H1 (cell line): ENCODE measurements around the gene COX19. TPM values are rescaled to one million over a fixed set of nuclear protein-coding genes. Genes with fewer than 3 reads are reported as not detected.

Source experiments
- CTCF ChIA-PET: fragments of 300-600 bp; sonication (Branson Sonifier 250); formaldehyde crosslinking; loops from one replicate; lab custom pipeline; 2021; ENCODE audit not compliant: partially characterized antibody; lab: Charles Lee
- POLR2A ChIA-PET: fragments of 300-600 bp; sonication (Branson Sonifier 250); formaldehyde crosslinking; loops from one replicate; lab custom pipeline; 2021; ENCODE audit warnings: inconsistent platforms; ENCODE audit not compliant: partially characterized antibody; lab: Charles Lee
- DNase-seq, 2 experiments: peaks; one replicate each; pipeline versions ENCODE4 v3.0.0 to v3.0.0-alpha.2; 2010 to 2022; ENCODE audit warnings: low spot score in 2 of 2, low read depth in 1 of 2, mixed read lengths in 1 of 2
- FAIRE-seq: peaks from 2 replicates; lab custom pipeline; 2011; peaks lifted over from hg19 to GRCh38; lab: Jason Lieb, UNC
- H2AFZ ChIP-seq: 2 replicates; pipeline ENCODE4 v1.8.1; 2012; ENCODE audit warnings: low read length, inconsistent platforms
- H2AK5ac ChIP-seq: 2 replicates; pipeline ENCODE4 v1.6.1; 2013; ENCODE audit warnings: low read depth, low read length
- H2BK120ac ChIP-seq: replicated peaks from 2 replicates; pipeline ENCODE3; 2013; ENCODE audit warnings: low read depth, low read length, inconsistent platforms
- H2BK12ac ChIP-seq: 2 replicates; pipeline ENCODE4 v1.6.1; 2013; ENCODE audit warnings: low read depth, low read length
- H2BK15ac ChIP-seq: 2 replicates; pipeline ENCODE4 v1.6.1; 2013; ENCODE audit warnings: low read length
- H2BK20ac ChIP-seq: 2 replicates; pipeline ENCODE4 v1.6.1; 2013; ENCODE audit warnings: low read length
- H2BK5ac ChIP-seq: 2 replicates; pipeline ENCODE4 v1.6.1; 2013; ENCODE audit warnings: low read depth, low read length
- H3K14ac ChIP-seq: 2 replicates; pipeline ENCODE4 v1.6.1; 2013; ENCODE audit warnings: inconsistent platforms; ENCODE audit not compliant: insufficient read length
- H3K18ac ChIP-seq: 2 replicates; pipeline ENCODE4 v1.6.1; 2013; ENCODE audit warnings: low read length; ENCODE audit errors: extremely low read depth
- H3K23ac ChIP-seq: 2 replicates; pipeline ENCODE4 v1.6.1; 2013; ENCODE audit warnings: inconsistent platforms; ENCODE audit not compliant: insufficient read length
- H3K23me2 ChIP-seq: 2 replicates; pipeline ENCODE4 v1.6.1; 2013; ENCODE audit warnings: low read depth, low read length
- H3K27ac ChIP-seq: 2 replicates; pipeline ENCODE4 v1.6.1; 2011; ENCODE audit warnings: low read depth, low read length, inconsistent platforms
- H3K27me3 ChIP-seq, 4 experiments: replicated peaks in 1 of 4; 1 replicate in 1 of 4; 2 replicates in 3 of 4; pipeline versions ENCODE4 v1.6.1 to v1.8.1; 2011 to 2013; ENCODE audit warnings: low read length in 3 of 4, mild to moderate bottlenecking in 3 of 4, inconsistent platforms in 2 of 4, mixed read lengths in 2 of 4, moderate library complexity in 1 of 4; ENCODE audit not compliant: control insufficient read depth in 3 of 4, insufficient read depth in 3 of 4; ENCODE audit errors: extremely low read depth in 1 of 4
- H3K36me3 ChIP-seq, 4 experiments: 2 replicates each; pipeline versions ENCODE4 v1.6.1 to v1.8.1; 2011 to 2013; ENCODE audit warnings: mild to moderate bottlenecking in 4 of 4, low read length in 3 of 4, moderate library complexity in 2 of 4, control low read depth in 1 of 4, inconsistent platforms in 1 of 4; ENCODE audit not compliant: insufficient read depth in 4 of 4, control insufficient read depth in 2 of 4
- H3K4ac ChIP-seq: replicated peaks from 2 replicates; pipeline ENCODE3; 2013; ENCODE audit warnings: low read length, low read depth, mixed read lengths, inconsistent platforms; ENCODE audit not compliant: insufficient read length
- H3K4me1 ChIP-seq, 4 experiments: replicated peaks in 1 of 4; 1 replicate in 1 of 4; 2 replicates in 3 of 4; pipeline versions ENCODE4 v1.6.1 to v1.8.1; 2011 to 2013; ENCODE audit warnings: low read length in 3 of 4, inconsistent platforms in 2 of 4, mixed read lengths in 1 of 4; ENCODE audit not compliant: insufficient read depth in 4 of 4, control insufficient read depth in 3 of 4
- H3K4me2 ChIP-seq, 2 experiments: 2 replicates each; pipeline versions ENCODE4 v1.6.1 to v1.8.1; 2011 to 2013; ENCODE audit warnings: low read depth in 2 of 2, low read length in 2 of 2, control low read depth in 1 of 2, inconsistent platforms in 1 of 2, mild to moderate bottlenecking in 1 of 2; ENCODE audit not compliant: insufficient read depth in 1 of 2
- H3K4me3 ChIP-seq, 4 experiments: fragments of 200-600, 300-600 bp in 1 of 4; sonication (generic), shearing (Covaris generic), sonication (Bioruptor Twin) in 1 of 4; 2 replicates each; pipeline versions ENCODE4 v1.5.1 to v1.8.1; 2011 to 2016; ENCODE audit warnings: low read length in 4 of 4, low read depth in 3 of 4, control low read depth in 2 of 4, inconsistent platforms in 2 of 4, mild to moderate bottlenecking in 2 of 4, mixed read lengths in 1 of 4, moderate library complexity in 1 of 4; ENCODE audit not compliant: insufficient read depth in 2 of 4; ENCODE audit errors: extremely low read depth in 1 of 4
- H3K56ac ChIP-seq: replicated peaks from 2 replicates; pipeline ENCODE3; 2013; ENCODE audit warnings: low read depth, mild to moderate bottlenecking, mixed read lengths, low read length, inconsistent platforms; ENCODE audit not compliant: insufficient read length
- H3K79me1 ChIP-seq: 2 replicates; pipeline ENCODE4 v1.6.1; 2013; ENCODE audit warnings: low read depth, low read length, control low read depth
- H3K79me2 ChIP-seq, 2 experiments: 2 replicates each; pipeline versions ENCODE4 v1.6.1 to v1.8.1; 2012 to 2013; ENCODE audit warnings: low read length in 2 of 2, mild to moderate bottlenecking in 2 of 2, inconsistent platforms in 1 of 2; ENCODE audit not compliant: insufficient read depth in 2 of 2, control insufficient read depth in 1 of 2
- H3K9ac ChIP-seq, 4 experiments: replicated peaks in 1 of 4; 1 replicate in 1 of 4; 2 replicates in 3 of 4; pipeline versions ENCODE4 v1.6.1 to v1.8.1; 2011 to 2013; ENCODE audit warnings: low read depth in 3 of 4, low read length in 3 of 4, control low read depth in 2 of 4, mild to moderate bottlenecking in 2 of 4, moderate library complexity in 2 of 4, inconsistent platforms in 1 of 4; ENCODE audit errors: extremely low read depth in 1 of 4
- H3K9me3 ChIP-seq, 2 experiments: 2 replicates each; pipeline versions ENCODE4 v1.6.1 to v1.8.1; 2012 to 2013; ENCODE audit warnings: mild to moderate bottlenecking in 2 of 2, moderate library complexity in 2 of 2, control low read depth in 1 of 2, inconsistent platforms in 1 of 2, low read depth in 1 of 2, low read length in 1 of 2, mixed read lengths in 1 of 2; ENCODE audit not compliant: insufficient read depth in 2 of 2
- H4K20me1 ChIP-seq, 2 experiments: replicated peaks in 1 of 2; 2 replicates each; pipeline versions ENCODE3 to v1.8.1; 2011 to 2013; ENCODE audit warnings: inconsistent platforms in 2 of 2, low read length in 2 of 2, mild to moderate bottlenecking in 1 of 2; ENCODE audit not compliant: insufficient read depth in 2 of 2, control insufficient read depth in 1 of 2
- H4K5ac ChIP-seq: 2 replicates; pipeline ENCODE4 v1.6.1; 2013; ENCODE audit warnings: low read length, low read depth, mixed read lengths, inconsistent platforms; ENCODE audit not compliant: insufficient read length
- H4K8ac ChIP-seq: 2 replicates; pipeline ENCODE4 v1.8.0; 2013; ENCODE audit warnings: mild to moderate bottlenecking, moderate library complexity, low read length, inconsistent platforms; ENCODE audit not compliant: insufficient read depth; ENCODE audit errors: extremely low read depth
- H4K91ac ChIP-seq: replicated peaks from 2 replicates; pipeline ENCODE3; 2013; ENCODE audit warnings: low read length, mixed read lengths, inconsistent platforms; ENCODE audit not compliant: insufficient read length
- ATF2 ChIP-seq: IDR thresholded peaks from 2 replicates; pipeline ENCODE4 v1.6.1; 2012; ENCODE audit warnings: low read length, inconsistent platforms
- CBX8 ChIP-seq: fragments of 300-800, 300-1000 bp; sonication (generic); IDR thresholded peaks from 2 replicates; pipeline ENCODE4 v1.7.1; 2016; ENCODE audit warnings: low read depth, low read length, borderline replicate concordance
- EGR1 ChIP-seq: IDR thresholded peaks from 2 replicates; pipeline ENCODE4 v1.6.1; 2011; ENCODE audit warnings: low read depth, low read length, borderline replicate concordance
- JUN ChIP-seq: IDR thresholded peaks from 2 replicates; pipeline ENCODE4 v1.6.1; 2011; ENCODE audit warnings: low read depth, mild to moderate bottlenecking, improper control_type of control experiment, low read length
- KDM1A ChIP-seq: fragments of 200-600, 300-600 bp; sonication (generic); IDR thresholded peaks from 2 replicates; pipeline ENCODE4 v1.7.1; 2016; ENCODE audit warnings: mild to moderate bottlenecking, low read length, borderline replicate concordance
- KDM4A ChIP-seq: IDR thresholded peaks from one replicate; pipeline ENCODE4 v1.7.1; 2012; ENCODE audit warnings: low read depth, mild to moderate bottlenecking, moderate library complexity, low read length, inconsistent platforms; ENCODE audit not compliant: severe bottlenecking
- POLR2A ChIP-seq, 2 experiments: IDR thresholded peaks; 1 replicate in 1 of 2; 2 replicates in 1 of 2; pipeline ENCODE4 v1.6.1; 2011; ENCODE audit warnings: low read depth in 2 of 2, low read length in 2 of 2, mild to moderate bottlenecking in 2 of 2; ENCODE audit errors: control extremely low read depth in 1 of 2
- RBBP5 ChIP-seq: IDR thresholded peaks from 2 replicates; pipeline ENCODE4 v1.7.1; 2012; ENCODE audit warnings: low read depth, mild to moderate bottlenecking, inconsistent platforms, low read length, moderate library complexity, borderline replicate concordance
- TEAD4 ChIP-seq: IDR thresholded peaks from 2 replicates; pipeline ENCODE4 v1.6.1; 2012; ENCODE audit warnings: low read depth, low read length, inconsistent platforms, mixed read lengths
- WGBS, 2 experiments: shearing (Covaris generic) in 1 of 2; methylation state at CpG; one replicate each; pipeline versions ENCODE4 v1.1.6 to v1.1.7; 2013 to 2015; ENCODE audit warnings: low lambda C conversion rate in 2 of 2, mixed read lengths in 2 of 2, inconsistent platforms in 1 of 2, low coverage in 1 of 2, missing lambda C conversion rate in 1 of 2; ENCODE audit not compliant: insufficient replicate concordance in 2 of 2, insufficient coverage in 1 of 2, insufficient read length in 1 of 2; ENCODE audit errors: extremely low coverage in 1 of 2, missing lambda C conversion rate in 1 of 2; 5-methylcytosine and 5-hydroxymethylcytosine counted together
- polyA plus RNA-seq, 7 experiments: library from polyadenylated mRNA; depleted of rRNA in 3 of 7; stranded (reverse) in 5 of 7; unstranded in 2 of 7; fragments of >200 nt in 5 of 7; fragments of 200-250 nt in 2 of 7; gene quantifications; 1 replicate in 5 of 7; 2 replicates in 1 of 7; 4 replicates in 1 of 7; pipeline versions ENCODE4 v1.2.1 to v1.2.3, GENCODE V29; 2011 to 2013; ENCODE audit warnings: missing spikeins in 2 of 7, mixed read lengths in 2 of 7
- total RNA-seq: library from RNA; stranded (reverse); fragmentation: NEBNext Ultra II Directional; extraction: Animal tissue kit (Norgen Biotek cat#: 25700); gene quantifications from 2 replicates; pipeline ENCODE4 v1.2.1, GENCODE V29; 2021

Gene COX19
- total and polyA plus RNA-seq, 2 of the 8 experiments (the other 6 are each of a cell fraction or from before 2014, with no cell fraction given), result 3.9 to 7.9 TPM

- Histone ChIP-seq H3K79me2 (no peaks in the 10 kb centered on the region), H2AFZ (no peak overlapping the region), H3K23me2 (no peaks in the 10 kb centered on the region), H3K14ac (no peak overlapping the region), H2BK12ac (no peak overlapping the region), H4K8ac (peak overlapping the region; percentile 92), H3K4me3 (no peak overlapping the region), H2AK5ac (no peak overlapping the region), H3K9me3 (no peaks in the 10 kb centered on the region), H4K20me1 (no peaks in the 10 kb centered on the region), H4K91ac (no peak overlapping the region), H3K4ac (no peak overlapping the region), H3K27ac (no peak overlapping the region), H3K23ac (no peak overlapping the region), H3K36me3 (no peaks in the 10 kb centered on the region), H3K4me2 (no peak overlapping the region), H3K9ac (no peak overlapping the region), H2BK15ac (no peak overlapping the region), H3K79me1 (no peaks in the 10 kb centered on the region), H3K18ac (no peak overlapping the region; the same call in 1 of the 2 replicates), H3K4me1 (peaks cover 0 to 8% (median 0%) of the 10 kb centered on the region in 4 experiments; a peak in 2 of 7 replicates), H4K5ac (no peak overlapping the region), H3K56ac (no peak overlapping the region), H2BK5ac (no peak overlapping the region), H2BK20ac (no peak overlapping the region), H3K27me3 (no peaks in the 10 kb centered on the region), H2BK120ac (no peak overlapping the region)
- WGBS, 2 experiments, result 84% methylated on average over 34 of the region's 40 CpGs; no CpG with 5 or more reads in 1 of the 2 experiments
- DNase-seq (peak in 1 of 2 experiments; percentile 51), FAIRE-seq (no peak)
- CTCF ChIA-PET, result interaction anchor here (0.7 to 1.3 kb wide), 3 partner anchors 13 to 714 kb away, joined by 3 to 5 read pairs (median 3); no protein-coding TSS in a partner anchor
- POLR2A ChIA-PET, result interaction anchor here (0.9 to 1.0 kb wide), 2 partner anchors 22 to 52 kb away, joined by 3 read pairs; partner anchors contain the start of gene COX19
- no peak for TF ChIP-seq KDM1A
- no peak for TF ChIP-seq POLR2A (IDR thresholded peaks at IDR 0.05; ENCODE audit: control extremely low read depth in 1 of 2, low read depth in 2 of 2, low read length in 2 of 2)
- no peak for TF ChIP-seq ATF2
- no peak for TF ChIP-seq RBBP5
- TF ChIP-seq CBX8, result no peak
- no peak for TF ChIP-seq TEAD4
- TF ChIP-seq JUN, result no peak
- TF ChIP-seq KDM4A, result no peak
- no peak for TF ChIP-seq EGR1
Observed at GRCh38 chr7:923108-924041, 52.0 kb downstream of the COX19 start.
